ENCODE results near the gene SENP1.

GRCh38 chr12:48045061-48045846, 60.6 kb downstream of the SENP1 start:
- TF ChIP-seq POLR2AphosphoS5 (IDR thresholded peaks at IDR 0.05; ENCODE audit: borderline replicate concordance, low read depth, low read length), result no peak
- TF ChIP-seq EZH2 (IDR thresholded peaks at IDR 0.05), result no peak
- TF ChIP-seq FOXP2 (optimal IDR thresholded peaks at IDR 0.05; ENCODE audit: control extremely low read depth, extremely low read length, insufficient read depth), result no peak

Measured in SK-N-MC (cell line).